Activated T-helper 1 cell treated with Interleukin-2 at 50 U/mL for 16 hours (primary cell): ENCODE results near the gene TMEM214.
"Not testable (repeated sequence)": the region's sequence is repeated elsewhere in the genome, so short reads cannot be mapped to it uniquely, and the experiment has no call there.

Experiments used
- DNase-seq: peaks from one replicate; pipeline ENCODE4 v3.0.0-alpha.2; 2020; ENCODE audit warnings: low read depth

Gene TMEM214

DNA sequence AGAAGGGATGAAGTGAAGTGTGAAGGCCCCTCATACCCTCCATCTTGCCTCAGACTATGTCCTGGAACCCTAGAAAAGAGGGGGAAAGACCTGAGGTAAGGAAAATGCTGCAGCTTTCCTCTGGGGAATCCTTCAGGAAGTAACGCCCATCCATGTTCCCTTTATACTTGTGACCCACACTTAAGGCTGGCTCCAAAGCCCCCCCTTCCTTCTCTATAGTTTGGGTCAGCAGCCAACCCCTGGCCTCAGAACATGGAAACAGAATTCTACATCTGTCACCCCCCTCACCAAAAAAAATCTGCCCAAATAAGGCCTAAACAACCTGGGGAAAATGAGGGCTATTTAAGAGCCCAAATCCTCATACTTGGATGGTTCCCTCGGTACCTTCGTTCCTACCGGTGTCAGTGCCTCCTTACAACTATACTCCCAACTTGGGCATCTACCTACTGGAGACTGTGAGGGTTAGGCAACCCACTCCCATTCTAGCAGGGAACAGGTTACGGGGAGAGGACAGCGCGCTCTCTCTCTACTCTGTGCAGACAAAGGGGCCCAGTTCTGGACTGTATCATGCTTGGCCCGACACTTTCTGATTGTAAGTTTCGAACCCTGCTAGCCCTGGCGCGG, 38.0 kb downstream of the TMEM214 start:
- no peak for DNase-seq

DNA sequence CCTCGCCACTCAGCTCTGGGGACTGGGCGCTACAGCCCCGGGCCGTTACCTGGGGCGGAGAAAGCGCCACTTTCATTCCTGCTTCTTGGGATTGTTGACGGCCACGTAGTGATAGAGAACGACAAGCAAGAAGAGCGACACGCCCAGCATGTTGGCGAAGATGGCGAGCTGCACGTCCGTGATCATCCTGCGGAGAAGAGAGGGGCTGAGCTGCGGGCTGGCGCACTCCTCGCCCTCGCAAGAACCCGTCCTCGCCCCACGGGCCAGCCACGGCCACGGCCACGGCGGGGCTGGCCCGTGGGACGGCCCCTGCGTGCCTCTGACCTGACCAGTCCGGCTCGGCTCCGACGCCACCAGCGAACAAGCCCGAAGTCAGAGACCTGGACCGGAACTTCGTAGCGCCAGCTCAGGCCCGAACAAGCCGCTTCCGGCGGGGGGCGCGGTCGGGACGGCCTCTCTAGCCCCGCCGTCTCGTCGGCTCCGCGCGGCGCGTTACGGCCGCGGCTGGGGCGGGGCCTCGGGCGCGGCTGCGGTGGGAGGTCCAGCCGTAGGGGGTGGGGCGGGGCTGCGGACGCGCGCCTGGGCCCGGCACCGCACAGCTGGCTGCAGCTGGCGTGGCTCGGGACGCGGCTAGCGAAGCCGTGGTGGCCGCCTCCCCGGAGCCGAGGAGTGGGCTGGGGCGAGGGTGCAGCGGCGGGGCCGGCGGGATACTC, 38.7 kb downstream of the TMEM214 start, which contains the start of gene OST4:
Gene OST4 (minus strand): TSS at position 378 of the 713 bp plus-strand sequence.
- peak; percentile 88 for DNase-seq

DNA sequence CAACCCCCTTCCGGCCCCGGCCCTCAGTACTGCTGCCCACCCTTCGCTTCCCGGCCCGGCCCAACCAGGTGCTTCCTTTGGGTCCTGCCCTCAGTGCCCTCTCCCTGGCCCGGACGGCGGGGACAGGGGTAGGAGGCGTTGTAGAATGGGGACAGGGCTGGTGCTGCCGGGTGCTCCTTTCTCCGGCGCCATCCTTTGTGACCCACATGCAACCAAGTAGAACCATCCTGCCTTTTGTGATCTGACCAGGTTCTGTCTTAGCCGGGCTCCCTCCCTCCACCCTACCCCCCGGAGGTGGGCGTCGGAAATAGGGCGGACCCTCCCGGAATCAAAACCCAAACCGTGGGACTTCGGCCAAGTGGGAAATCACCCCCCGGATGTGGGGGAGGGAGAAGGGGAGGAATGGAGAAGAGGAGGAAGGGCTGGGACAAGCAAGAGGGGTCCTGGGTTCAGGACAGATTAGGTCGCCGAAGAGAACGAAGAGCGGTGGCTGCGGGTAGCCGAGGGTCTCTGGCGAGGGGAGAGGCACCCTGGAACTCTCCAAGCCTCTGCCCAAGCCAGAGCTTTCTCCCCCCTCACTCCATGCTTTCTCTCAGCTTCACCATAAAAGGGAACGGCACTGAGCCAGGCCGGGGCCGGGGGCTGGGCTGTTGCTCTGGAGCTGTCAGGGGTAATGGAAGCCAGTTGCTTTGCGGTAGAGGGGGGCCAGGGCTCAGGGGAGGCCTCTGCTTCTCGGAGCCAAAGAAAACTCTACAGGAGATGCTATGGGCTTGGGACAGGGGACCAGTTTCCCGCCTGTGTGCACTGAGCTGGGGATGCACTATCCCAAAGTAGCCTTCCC, 39.4 kb downstream of the TMEM214 start:
- no peak for DNase-seq

DNA sequence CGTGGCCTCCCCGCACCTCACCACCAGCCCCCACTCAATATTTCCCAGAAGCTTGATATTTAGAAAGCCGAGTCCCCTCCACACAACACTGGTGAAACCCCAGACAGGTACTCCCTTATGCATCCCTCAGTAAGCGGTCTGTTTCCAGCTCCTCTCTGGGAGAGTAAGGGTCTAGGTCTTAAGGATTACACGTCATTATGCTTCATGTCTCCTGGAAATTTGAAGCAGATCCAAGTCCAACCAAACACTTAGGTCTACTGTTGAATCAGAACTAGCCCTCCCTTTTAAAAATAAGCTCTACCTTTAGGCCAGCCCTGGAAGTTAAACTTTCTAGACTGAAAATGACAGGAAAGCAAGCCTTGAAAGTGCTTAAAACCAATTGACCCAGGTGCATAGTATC, 40.2 kb downstream of the TMEM214 start:
- no peak for DNase-seq

DNA sequence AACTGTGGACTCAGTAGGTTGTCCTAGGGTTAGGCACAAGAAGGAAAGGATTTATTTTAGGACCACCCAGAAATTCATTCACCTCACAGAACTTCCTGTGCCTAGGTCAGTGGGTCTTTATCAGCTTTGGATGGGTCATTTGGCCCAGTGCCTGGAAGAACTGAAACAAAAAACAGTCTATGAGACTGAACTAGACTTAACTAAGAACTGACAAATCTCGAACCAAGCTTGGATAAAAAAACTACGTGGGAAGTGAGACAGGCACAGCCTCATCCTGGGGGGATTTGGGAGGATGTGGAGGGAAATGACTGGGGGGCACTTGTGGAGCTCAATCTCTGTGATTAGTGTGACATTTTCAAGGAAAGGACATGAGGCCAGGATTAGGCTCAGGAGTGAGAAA, 41.0 kb downstream of the TMEM214 start:
- DNase-seq = no peak

DNA sequence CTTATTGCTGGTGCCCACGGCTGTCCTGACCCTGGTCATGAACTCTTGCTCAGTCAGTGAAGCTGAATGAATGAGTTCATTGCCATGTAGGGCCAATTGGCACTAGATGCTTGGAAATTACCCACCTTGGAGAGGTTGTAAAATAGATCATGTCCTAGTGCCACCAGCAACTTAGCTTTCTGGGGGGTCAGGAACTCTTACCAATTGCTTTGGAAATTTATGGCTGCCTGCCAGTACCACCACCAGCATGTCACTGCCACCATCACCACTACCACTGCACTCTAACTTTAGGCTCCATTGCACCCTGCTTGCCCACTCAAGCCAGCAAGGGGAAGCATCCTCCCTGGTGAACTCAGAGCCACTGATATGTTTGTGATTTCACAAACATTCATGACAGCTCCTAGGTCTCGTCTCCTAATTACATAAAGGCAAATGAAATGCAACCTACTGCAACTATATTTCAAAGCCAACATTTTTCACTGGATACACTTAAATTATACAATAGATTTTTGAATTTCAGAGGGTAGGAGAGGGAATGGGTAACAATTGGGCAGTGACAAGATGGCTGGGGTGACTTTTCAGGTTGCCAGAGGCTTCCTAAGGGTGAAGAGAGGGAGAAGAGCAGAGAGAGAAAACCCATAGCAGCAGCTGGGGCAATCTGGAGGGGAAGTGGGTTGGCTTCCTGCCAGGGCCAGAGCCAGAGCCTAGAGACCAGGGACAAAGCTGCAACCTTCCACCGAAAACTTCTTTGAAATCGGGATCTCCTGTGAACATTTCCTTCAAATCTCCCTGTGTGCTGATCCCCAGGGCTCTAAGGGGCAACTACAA, 42.2 kb downstream of the TMEM214 start:
- no peak for DNase-seq

DNA sequence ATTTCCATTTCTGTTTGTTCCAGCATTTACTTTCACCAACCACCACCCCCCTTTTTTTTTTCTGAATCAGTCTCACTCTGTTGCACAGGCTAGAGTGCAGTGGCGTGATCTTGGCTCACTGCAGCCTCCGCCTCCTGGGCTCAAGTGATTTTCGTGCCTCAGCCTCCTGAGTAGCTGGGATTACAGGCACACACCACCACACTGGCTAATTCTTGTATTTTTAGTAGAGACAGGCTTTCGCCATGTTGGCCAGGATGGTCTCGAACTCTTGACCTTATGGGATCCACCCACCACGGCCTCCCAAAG, 42.8 kb downstream of the TMEM214 start:
- DNase-seq = not testable (repeated sequence)

DNA sequence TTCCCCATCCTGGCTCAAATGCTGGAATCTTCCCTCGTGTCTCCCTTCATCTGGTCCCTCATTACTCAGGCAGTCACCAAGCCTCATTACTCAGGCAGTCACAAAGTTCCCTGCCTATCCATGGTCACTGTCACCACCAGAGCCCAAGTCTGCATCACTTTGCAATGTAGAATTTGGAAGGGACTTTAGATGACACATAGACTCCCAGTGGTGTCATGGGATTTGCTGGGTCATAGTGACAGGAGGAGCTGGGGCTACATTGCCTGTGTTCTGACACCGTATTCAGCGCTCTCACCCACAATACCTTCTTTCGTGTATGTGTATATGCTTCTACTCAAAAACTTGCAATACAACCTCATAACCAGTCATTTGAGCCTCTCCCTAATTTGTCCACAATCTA, 43.6 kb downstream of the TMEM214 start:
- DNase-seq = no peak

DNA sequence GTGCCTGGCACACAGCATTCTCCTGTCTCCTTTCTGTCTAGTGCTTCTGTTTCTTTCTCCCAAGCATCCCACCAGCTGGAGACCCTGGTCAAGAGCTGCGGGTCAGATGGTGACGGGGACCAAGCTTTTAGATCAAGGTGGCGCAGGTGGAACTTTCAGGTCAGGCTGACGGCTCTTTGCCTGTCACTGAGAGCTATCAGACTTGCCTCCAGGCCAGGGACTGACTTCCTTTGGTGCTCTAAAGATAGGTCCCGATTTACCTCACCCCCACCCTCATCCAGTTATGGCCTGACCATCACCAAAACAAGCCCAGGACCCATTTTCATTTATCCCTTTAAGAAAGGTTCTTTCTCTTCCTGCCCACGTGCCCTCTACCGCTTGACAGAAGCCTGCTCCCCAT, 44.5 kb downstream of the TMEM214 start:
- DNase-seq = no peak

DNA sequence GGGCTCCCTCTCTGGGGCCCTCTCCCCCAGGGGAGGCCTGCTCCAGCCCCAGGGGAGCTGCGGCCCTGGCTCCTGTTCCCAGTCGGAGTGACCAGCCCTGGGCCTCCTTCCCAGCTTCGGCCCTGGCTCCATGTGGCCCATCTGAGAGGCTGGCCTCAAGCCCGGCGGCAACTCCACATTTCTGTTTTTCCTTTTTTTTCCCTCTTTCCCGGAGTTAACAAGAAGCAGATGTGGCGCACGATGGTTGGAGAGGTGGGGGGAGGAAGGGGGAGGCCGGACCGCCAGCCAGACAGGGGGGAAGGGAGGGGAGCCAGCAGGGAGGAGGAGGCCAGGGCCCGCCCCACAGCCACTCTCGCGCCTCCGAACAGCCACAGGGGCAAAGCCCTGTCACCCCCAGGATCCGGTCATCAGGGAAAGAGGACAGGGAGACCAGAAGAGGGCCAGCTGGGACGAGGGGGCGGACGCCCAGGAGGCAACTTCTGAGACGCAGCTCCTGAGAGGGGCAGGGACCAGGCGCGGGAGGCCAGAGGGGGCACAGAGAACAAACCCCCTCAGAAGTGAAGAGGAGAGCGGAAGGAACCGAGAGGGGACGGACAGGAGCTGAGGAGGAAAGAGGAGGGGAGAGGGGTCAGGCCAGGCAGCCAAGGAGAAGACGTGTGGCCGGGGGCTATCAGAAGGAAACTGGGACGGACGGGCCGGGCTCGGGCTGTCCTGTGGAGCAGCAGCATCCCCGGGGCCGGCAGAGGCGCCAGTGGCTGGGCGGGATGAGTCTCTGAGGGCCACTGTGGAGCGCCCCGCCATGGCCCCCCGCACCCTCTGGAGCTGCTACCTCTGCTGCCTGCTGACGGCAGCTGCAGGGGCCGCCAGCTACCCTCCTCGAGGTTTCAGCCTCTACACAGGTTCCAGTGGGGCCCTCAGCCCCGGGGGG, 45.8 kb downstream of the TMEM214 start, which contains the start of gene EMILIN1:
Gene EMILIN1 (plus strand): TSS at position 349 of the 928 bp plus-strand sequence. CDS start 451 bp downstream, at position 800.
- DNase-seq = no peak

DNA sequence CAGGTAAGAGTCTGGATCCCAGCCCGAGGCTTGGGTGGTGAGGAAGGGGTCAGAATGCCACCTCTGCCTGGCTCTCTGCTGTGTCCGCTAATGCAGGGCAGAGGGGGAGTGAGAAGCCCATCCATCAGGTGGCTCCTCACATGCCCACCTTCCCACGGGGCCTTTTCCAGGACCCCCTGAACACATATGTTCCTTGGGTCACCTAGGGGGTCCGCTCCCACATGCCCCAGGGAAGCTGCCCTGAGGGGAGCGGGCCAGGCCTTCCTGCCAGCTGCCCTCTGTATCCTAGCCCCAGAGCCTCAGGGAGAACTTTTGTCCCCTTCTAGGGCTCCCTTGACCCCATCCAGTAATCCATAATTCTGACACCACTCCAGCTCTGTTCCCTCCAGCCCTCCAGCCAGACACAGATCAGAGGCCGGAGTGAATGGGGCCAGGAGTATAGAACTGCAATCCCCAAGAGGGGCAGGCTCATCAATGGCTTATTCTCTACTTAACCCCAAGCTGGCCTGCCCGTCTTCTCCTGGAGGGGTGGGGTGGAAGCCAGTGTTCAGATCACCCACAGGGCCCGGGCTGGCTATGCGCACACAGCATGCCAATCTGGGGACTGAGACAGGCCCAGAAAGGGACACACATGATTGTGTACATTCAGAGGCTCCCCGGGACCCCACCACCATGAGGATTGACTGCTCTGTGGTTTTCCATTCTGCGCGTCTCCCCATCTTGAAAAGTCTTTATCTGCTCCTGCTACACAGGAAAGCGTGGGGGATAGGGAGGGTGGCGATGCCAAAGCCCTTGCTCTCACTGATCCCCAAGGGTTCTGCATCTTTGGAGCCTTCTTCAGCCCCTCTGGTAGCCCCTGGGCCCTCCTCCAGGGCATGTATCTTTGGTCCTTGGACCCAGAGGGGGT, 46.7 kb downstream of the TMEM214 start:
- DNase-seq = no peak

DNA sequence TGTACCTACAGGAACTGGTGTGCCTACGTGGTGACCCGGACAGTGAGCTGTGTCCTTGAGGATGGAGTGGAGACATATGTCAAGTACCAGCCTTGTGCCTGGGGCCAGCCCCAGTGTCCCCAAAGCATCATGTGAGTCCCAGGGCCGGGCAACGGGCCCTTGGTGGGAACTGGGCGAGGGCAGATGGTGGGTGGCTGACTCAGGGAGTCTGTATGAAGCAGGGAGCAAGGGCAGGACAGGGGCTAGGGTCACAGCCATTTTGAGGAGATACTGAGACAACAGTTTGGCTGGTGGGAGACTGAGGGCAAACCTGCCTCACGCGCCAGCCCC, 47.3 kb downstream of the TMEM214 start:
- DNase-seq = no peak

DNA sequence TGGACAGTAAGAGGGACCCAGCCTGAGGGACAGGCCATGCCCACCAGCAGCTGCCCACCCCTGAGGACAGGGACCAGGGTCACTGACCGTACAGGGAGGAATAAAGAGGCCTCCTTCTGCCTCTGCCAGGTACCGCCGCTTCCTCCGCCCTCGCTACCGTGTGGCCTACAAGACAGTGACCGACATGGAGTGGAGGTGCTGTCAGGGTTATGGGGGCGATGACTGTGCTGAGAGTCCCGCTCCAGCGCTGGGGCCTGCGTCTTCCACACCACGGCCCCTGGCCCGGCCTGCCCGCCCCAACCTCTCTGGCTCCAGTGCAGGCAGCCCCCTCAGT, 47.8 kb downstream of the TMEM214 start:
- DNase-seq = no peak

DNA sequence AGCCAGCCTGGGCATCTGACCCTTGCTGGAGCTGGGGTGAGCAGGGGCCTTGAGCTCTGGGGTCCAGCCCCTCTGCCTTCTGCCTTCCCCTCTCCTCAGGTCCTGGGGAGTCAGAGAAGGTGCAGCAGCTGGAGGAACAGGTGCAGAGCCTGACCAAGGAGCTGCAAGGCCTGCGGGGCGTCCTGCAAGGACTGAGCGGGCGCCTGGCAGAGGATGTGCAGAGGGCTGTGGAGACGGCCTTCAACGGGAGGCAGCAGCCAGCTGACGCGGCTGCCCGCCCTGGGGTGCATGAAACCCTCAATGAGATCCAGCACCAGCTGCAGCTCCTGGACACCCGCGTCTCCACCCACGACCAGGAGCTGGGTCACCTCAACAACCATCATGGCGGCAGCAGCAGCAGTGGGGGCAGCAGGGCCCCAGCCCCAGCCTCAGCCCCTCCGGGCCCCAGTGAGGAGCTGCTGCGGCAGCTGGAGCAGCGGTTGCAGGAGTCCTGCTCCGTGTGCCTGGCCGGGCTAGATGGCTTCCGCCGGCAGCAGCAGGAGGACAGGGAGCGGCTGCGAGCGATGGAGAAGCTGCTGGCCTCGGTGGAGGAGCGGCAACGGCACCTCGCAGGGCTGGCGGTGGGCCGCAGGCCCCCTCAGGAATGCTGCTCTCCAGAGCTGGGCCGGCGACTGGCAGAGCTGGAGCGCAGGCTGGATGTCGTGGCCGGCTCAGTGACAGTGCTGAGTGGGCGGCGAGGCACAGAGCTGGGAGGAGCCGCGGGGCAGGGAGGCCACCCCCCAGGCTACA, 49.4 kb downstream of the TMEM214 start:
- DNase-seq = no peak

DNA sequence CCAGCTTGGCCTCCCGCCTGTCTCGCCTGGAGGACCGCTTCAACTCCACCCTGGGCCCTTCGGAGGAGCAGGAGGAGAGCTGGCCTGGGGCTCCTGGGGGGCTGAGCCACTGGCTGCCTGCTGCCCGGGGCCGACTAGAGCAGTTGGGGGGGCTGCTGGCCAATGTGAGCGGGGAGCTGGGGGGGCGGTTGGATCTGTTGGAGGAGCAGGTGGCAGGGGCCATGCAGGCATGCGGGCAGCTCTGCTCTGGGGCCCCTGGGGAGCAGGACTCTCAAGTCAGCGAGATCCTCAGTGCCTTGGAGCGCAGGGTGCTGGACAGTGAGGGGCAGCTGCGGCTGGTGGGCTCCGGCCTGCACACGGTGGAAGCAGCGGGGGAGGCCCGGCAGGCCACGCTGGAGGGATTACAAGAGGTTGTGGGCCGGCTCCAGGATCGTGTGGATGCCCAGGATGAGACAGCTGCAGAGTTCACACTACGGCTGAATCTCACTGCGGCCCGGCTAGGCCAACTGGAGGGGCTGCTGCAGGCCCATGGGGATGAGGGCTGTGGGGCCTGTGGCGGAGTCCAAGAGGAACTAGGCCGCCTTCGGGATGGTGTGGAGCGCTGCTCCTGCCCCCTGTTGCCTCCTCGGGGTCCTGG, 50.1 kb downstream of the TMEM214 start:
- no peak for DNase-seq

DNA sequence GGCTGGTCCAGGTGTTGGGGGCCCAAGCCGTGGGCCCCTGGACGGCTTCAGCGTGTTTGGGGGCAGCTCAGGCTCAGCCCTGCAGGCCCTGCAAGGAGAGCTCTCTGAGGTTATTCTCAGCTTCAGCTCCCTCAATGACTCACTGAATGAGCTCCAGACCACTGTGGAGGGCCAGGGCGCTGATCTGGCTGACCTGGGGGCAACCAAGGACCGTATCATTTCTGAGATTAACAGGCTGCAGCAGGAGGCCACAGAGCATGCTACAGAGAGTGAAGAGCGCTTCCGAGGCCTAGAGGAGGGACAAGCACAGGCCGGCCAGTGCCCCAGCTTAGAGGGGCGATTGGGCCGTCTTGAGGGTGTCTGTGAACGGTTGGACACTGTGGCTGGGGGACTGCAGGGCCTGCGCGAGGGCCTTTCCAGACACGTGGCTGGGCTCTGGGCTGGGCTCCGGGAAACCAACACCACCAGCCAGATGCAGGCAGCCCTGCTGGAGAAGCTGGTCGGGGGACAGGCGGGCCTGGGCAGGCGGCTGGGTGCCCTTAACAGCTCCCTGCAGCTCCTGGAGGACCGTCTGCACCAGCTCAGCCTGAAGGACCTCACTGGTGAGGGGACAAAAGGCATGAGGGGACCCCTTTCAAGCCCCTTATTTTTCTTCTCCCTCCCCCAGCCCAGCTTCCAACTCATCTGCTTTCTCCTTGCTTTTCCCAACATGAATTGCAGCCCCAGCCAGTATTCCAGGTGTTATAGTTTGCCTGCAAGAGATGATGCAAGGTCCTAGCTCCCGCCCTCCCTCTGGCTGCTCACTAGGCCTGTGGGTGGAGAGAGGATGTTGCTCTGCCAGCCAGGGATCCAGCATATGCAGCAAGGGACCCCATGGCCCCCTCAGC, 50.9 kb downstream of the TMEM214 start:
- no peak for DNase-seq

DNA sequence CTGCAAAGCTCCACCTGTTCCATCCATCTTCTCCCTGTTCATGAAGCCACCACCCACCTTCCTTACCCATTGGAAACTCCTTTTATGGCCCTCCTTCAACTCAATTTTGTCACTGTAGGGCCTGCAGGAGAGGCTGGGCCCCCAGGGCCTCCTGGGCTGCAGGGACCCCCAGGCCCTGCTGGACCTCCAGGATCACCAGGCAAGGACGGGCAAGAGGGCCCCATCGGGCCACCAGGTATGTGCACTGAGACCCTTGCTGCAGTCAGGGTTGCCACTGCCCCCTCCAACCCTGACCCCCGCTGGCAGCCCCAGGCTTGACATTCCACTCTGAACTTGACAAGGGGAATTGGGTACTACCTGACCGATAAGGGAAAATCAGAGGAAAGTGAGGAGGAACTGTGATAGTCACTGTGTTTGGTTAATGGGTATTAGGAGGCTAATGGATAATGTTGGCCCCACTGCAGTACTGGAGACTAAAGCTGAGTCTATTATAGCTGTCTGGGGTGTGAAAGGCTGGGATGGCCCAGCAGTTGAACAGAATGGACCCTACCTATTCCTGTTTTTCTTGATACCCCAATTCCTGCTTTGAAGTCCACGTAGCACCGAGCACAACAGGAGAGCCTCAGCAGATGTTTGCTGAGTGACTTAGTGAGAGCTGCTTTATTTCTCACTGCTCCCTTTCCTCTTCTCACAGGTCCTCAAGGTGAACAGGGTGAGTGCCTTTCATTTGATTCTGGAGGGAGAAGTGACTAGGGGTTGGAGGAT, 51.7 kb downstream of the TMEM214 start:
- DNase-seq = no peak
